HG02981 (cell line): Measurements from ENCODE around the gene RIPK1.
A peak's percentile ranks its signal among the peaks of the same experiment; 100 is the strongest.
"Not testable (repeated sequence)": the region's sequence is repeated elsewhere in the genome, so short reads cannot be mapped to it uniquely, and the experiment has no call there.

Source experiments
- ATAC-seq: cut with Tn5 transposase; IDR thresholded peaks from one replicate; pipeline ENCODE4 v1.9.1; 2021; ENCODE audit warnings: mild to moderate bottlenecking, moderate library complexity; ENCODE audit not compliant: unreplicated experiment

The RIPK1 gene

DNA sequence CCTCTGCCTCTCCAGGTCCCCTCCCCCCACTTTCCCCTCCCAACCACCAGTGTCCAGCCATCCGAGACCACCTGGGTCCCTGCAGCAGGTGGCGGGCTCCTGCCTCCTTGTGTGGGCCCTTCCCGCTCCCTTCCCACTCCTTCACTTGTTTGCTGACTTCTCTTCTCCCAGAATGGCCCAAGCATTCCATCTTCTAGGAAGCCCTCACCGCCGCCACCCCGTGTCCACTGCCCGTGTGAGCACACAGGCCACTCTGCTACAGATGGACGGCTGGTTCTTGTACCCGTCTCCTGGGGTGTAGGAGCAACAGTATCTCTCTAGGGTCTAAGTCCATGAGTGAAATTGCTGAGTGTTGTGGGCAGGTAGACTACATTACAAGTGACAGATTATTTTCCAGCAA is 65.2 kb downstream of the RIPK1 start:
- ATAC-seq = no peak

DNA sequence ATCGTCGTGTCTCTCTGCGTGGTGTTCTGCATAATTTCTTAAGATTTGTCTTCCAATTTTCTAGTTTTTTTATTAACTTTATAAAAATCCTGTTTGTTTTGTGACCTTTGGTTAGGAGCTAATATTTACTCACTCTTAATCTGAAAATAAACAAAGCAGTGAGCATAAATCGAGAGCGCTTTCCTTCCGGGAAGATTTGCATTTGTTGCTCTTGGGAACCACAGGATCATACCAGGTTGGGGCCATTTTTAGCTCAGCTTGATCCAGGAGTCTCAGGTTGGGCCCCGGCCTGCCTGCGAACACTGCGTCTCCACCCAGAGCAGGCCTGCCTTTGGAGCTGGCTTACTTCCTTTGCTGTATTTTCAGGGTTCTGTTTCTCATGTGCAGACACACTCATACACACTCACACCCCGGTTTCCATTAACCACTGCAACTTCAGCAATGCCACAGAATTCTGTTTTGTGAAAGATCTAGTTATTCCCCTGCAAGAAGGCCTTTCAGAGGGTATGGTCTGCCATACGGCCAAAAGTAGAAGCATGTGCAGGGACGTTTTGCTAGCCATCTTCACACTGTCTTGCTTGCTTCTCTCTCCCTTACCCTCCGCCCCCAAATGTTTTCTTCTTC is 67.5 kb downstream of the RIPK1 start:
- ATAC-seq = no peak

DNA sequence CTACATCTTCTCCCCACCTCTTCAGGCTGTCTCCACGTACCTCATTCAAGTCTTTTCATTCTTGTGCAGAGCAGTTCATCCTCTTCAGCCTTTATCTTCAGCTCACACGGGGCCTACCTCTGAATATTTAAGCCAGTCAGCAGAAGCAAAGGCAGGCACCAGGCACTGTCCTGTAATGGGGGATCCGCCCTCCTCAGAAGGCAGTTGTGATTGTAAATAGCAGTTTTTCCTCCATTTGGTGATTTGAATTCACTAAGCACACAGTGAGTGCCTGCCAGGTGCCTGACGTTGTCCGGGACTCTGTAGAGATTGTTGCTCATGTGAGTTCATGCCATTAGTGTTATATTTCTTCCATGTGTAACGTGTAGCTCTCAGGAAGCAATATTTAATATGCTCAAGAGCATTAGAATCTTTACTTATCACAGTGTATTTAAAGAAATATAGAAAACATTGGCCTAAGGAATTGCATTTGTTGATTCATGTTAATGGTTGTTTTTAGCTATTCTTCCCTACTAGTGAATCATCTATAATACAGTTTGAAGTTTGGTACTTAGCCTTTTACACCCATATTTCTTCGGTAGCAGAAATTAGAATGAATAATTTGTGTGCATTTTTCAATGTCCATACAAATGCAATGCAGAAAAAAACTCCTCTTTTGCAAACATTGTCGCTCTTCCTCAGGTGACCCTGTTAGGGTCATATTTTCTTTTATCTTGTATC is 68.2 kb downstream of the RIPK1 start:
- ATAC-seq = no peak

DNA sequence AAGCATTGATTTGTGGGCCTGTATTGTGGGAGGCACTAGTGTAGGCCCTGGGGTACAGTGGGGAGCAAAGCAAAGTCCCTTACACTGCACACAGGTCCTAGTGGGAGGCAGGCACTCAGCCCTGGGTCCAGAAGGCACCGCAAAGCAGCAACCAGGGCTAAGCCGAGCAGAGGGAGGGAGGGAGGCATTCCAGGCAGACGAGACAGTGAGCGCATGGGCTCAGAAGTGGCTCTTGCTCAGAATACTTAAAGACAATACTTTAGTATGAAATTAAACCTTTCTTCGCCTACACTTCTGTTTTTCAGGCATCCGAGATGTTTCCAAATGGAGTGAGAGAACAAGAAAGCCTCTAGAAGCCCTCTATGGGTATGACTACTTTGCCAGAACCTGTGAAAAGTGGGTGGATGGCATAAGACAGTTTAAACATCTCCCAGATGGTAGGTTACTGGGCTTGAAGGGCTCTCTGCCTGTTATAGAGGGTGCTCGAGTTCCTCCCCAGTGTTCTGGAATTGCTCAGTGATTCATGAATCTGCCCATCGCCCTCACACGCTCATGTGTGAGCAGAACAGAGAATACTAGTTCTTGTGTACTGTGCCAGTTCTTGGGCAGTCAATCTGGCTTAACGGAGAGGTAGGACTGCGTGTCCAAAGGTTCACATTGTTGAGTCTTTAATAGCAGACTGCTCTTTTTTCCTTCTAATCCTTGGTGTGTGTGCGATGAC is 68.9 kb downstream of the RIPK1 start:
- no peak for ATAC-seq

DNA sequence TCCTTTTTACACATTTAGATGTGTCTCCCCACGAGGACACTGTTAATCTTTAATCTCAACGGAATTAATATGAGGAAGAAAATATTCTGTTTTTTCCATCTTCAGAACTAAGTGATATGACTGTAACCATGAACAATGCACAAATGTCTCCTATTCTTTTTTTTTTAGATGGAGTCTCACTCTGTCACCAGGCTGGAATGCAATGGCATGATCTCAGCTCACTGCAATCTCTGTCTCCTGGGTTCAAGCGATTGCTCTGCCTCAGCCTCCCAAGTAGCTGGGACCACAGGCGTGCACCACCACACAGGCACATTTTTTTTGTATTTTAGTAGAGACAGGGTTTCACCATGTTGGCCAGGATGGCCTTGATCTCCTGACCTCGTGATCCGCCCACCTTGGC is 69.6 kb downstream of the RIPK1 start:
- ATAC-seq = not testable (repeated sequence)

DNA sequence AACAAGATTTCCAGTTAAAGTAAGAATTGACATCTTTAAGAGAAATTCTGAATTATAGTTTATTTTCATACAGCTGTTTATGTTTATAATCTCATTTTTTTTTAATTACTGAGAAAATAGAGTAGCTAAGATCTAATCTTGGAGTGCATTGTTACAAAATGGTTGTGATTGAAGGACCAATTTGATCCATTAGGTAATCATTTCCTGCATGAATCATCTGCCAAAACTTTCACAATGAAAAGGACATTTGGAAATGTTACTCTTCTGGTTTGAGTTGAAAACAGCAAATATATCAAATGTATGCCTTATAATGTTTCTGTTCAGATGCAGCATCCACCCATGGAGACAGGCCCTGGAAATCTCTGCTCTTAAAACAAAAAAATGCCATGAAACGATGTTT is 70.0 kb downstream of the RIPK1 start:
- ATAC-seq = no peak

DNA sequence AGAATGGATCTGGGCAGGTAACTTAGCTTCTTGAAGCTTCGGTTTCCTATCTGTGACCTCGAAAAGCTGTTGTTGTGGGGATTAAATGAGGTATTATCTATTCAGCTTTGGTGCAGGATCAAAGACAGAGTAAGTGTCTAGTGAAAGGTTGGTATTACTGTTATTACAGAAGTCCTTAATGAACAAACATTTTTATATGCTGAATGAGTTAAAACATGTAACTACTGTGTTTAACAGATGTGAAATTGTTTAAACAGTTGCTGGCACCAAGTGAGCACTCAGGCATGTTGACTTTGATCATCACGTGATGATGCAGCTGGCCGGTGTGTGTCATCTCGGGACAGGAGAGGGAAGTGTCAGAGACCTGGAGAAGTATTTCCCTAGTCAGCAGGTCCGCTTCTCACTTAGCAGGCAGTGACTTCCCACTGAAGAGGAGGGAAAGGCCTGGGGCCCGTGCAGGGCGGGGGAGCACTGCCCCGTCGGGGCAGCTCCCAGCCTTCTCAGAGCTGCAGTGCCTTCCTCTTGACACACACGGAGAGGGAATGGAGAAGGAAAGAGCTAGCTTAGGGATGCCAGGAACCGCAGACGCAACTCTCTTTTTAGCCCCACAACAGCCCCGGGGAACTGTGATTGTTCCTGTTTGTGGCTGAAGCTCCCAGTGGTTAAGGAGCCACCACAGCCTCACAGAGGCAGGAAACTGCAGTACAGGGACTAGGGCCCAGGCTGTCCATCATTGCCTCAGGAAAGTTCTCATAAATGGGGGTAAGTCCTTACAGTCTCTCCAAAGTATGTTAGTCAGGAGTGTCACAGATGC is 71.0 kb downstream of the RIPK1 start:
- ATAC-seq = no peak

DNA sequence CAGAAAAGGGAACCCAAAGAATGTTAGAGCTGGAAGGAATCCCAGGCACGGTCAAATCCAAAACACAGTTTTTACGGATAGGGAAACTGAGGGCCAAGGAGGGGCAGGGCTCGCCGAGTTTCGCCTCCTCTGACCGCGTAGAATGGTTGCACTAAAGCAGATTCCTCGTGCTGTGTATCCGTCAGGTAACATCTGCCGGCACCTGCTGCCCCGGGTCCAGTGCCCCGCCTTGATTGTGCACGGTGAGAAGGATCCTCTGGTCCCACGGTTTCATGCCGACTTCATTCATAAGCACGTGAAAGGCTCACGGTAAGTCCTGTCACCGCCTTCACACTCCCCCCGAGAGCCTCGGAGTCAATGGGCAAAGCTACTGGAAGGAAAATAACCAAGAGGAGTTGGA is 71.9 kb downstream of the RIPK1 start:
- ATAC-seq = no peak

DNA sequence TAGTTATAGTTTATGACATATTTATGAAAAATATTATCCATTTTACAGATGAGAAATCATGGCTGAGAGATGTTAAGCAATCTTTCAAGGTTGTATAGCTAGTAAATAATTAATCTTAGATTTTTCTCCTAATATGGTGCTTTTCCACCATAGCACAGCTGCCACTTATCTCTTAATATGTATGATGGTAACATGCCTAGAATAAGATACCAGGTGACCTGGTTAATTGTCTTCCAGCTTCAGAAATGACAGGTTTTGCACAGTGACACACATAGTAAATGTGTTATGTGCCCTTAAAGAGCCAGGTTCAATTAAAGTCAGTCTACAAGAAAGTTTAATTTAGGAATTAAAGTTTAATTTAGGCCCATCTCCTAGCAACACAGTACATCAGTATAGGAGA is 74.2 kb downstream of the RIPK1 start:
- ATAC-seq = no peak

DNA sequence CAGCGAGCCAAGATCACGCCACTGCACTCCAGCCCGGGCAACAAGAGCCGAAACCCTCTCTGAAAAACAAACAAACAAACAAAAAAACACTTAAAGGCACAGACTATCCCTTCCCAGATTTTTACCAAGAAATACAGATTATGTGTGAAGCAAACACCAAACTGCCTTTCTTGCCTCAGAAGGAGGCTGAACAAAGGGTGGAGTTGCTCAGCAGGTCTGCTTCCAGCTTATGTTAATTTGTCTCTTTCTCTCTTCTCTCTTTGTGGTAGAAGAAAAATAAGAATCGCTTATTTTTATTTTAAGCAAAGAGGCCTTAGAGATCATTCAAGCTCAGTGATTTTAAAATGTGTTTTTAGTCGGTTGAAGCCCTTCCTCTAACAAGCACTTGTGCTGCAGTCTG is 74.9 kb downstream of the RIPK1 start:
- ATAC-seq = no peak

DNA sequence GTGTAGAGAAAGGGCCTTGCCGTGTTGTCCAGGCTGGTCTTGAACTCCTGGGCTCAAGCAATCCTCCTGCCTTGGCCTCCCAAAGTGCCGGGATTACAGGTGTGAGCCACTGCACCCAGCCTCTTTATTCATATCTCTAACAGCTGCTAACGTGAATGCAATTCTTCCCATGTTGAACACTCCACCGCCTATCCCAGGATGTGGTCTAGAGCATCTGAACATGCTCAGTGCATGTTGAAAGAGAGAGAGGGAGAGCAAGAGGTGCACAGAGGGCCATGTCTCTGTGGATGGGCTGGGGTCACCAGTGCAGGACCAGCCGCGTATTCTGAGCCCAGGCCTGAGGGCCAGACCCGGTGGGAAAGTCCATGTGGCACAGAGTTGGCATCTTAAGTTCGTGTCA is 76.3 kb downstream of the RIPK1 start:
- ATAC-seq = no peak

DNA sequence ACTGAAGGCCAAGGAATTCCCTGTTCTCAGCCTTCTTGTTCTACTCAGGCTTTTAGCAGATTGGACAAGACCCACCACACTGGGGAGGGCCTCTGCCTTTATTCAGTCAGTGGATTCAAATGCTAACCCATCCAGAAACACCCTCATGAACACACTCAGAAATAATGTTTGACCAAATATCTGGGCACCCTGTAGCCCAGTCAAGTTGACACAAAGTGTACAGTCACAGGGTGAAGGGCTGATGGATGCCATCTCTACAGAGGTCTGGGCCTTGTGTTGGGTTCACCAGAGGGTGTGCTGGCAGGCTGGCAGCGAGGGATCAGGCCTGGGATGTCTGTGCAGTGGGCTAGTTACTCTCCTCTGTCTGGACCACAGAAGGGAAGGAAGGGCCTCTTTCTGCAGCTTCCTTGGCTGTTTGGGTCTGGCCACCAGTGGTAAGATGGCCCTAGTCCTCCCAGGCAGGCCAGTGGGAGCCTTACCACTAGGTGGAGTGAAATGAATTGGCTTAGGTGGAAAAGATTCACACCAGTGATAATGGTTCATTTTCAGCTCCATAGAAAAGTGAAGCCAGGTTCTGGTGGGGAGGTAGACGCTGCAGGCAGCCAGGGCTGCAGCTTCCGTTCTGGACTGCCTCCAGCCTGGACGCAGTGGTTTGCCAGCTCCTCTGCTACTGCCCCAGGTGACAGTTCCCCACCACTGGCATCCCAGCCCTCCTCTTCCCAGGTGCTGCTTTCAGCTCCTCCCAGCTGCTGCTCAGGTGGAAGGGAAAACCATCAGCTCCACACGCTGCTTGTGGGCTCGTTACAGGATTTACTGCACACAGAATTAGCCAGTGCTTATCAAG is 79.8 kb downstream of the RIPK1 start:
- no peak for ATAC-seq

DNA sequence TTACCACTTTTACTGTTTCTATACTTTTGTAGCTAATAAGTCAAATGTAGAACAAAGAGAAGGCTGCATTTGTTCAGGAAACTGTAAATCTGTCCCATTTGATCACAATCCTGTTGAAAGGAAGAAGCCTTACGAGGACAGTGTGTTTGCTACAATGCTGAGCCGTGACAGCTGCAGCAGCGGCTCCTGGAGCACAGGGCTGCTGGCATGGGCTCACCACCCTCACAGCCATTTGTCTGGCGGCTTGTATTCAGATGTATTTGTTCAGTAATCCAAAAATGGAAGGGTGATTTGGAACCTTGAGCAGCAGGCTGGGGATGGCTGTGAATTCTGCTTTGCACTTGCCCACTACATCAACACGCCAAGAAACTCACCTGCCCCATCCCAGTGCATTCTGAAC is 83.4 kb downstream of the RIPK1 start:
- no peak for ATAC-seq

DNA sequence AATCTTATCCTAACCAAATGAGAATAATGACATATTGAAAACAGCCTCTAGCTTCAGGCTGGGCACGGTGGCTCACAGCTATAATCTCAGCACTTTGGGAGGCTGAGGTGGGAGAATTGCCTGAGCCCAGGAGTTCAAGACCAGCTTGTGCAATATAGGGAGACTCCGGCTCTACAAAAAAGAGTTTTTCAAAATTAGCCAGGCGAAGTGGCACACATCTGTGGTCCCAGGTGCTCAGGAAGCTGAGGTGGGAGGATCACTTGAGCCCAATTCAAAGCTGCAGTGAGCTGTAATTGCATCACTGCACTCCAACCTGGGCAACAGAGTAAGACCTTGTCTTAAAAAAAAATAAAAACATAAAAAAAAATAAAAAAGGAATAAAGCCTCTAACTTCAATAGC is 84.4 kb downstream of the RIPK1 start:
- no peak for ATAC-seq

DNA sequence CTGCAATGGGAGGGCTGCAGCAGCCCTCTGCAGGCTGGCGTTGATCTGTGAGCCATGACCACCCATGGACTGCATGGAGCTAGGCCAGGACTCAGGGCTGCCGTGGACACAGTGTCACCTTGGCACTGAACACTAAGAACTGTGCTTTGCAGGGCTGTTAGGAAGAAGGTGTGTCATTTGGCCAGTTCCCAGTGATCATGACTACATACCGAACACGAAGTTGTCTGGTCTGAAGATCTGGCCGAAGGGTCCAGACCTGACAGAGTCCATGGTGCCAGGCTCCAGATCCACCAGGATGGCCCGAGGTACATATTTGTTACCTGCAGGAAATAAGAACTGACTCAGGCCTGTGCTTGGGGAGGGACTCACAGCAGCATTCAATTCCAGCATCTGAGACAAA is 87.1 kb downstream of the RIPK1 start:
- ATAC-seq = not testable (repeated sequence)

DNA sequence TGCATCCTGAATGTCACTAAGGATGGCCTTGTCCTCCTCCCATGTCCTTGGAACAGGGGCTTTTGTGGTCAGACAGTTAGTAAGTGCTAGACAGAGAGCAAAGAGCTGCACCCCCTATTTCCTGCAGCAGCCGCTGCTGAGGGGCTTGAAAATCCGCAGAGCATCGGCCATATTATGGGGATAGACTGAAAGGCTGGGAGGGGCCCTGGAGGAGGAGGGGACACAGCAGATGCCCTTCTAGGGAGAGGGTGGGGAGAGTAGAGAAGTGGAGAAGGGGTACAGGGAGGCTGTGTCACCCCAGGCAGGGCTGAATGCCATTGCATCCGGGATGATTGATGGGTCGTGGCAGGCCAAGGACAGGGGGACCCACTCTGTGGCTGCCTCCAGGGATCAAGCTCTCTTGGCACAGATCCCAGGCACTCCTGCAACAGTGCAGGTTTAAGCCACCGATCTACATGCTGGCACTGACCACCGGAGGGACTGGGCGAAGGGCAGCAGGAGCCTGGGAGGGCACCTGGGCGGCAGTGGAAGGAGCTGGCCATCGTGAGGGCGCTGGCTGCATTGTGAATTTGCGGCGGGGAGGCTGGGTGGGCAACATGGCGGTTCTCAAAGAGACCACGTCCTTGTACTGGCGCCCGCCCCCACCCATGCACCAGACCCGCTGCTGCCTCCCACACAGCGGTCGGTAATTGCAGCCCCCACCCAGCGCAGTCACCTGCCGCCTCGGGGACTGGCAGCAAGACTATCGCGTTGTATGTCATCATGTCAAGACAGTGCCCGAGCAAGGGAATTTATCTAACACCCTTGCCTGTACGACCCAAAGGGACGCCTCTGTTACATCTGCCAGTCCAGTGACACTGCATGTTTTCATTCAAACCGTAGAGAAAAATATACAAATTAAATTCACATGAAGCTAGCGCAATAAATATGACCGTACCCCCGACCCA is 88.2 kb downstream of the RIPK1 start:
- peak; percentile 25 for ATAC-seq

DNA sequence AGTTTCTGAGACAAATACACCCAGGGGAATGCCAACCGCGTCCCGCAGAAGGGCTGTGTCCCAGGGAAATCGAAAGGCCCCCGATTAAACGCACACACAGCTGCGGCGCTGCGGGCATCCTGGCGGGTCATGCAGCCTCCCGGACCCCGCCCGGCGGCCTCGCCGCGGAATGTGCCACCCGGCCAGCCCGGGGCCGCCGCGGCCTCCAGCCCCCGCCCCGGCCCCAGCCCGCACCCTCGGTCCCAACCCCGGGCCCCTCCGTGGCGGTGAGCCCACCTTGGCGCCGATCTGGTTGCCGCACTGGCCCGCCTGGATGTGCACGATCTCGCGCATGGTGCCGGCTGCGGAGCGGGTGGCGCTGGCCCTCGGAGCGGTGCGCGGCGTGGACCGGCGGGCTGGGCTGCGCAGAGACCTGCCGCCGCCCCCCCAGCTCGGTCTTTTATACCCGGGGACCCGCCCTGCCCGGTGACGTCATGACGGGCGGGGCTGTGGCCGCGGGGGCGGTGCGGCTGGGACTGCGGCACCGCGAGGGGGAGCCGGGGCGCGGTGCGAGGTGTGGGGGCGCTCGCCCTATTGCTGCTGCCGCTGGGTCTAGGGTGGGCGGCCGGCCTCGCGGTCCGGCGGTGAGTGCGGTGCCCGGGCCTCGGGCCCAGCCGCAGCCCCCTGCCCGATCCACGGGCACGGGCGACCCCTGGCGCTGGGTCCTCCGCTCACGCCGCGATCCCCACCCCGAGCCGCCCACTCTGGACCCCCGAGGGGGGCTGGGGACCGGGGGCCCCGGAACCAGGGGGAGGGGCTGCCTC is 89.0 kb downstream of the RIPK1 start, which contains the start of gene TUBB2A:
Gene TUBB2A (minus strand): TSS at position 414 of the 803 bp plus-strand sequence. CDS start 81 bp downstream, at position 333.
- ATAC-seq = peak; percentile 73
